Type B pancreatic cell (in vitro differentiated cells): Measurements from ENCODE around the gene SLC4A5. TPM values are rescaled to one million over a fixed set of nuclear protein-coding genes. Genes with fewer than 3 reads are reported as not detected.

Experiments
- DNase-seq: peaks from one replicate; pipeline ENCODE4 v3.0.0; 2021; ENCODE audit warnings: mixed read lengths; ENCODE audit not compliant: unreplicated experiment; ENCODE audit errors: extremely low spot score
- H3K27ac Mint-ChIP-seq: 2 replicates; pipeline ENCODE4 v1.8.0; 2021; ENCODE audit warnings: mild to moderate bottlenecking, mixed read lengths
- H3K27me3 Mint-ChIP-seq: 2 replicates; pipeline ENCODE4 v1.8.0; 2021; ENCODE audit warnings: mixed read lengths
- H3K36me3 Mint-ChIP-seq: 2 replicates; pipeline ENCODE4 v1.8.0; 2021; ENCODE audit warnings: mixed read lengths
- H3K4me1 Mint-ChIP-seq: one replicate; pipeline ENCODE4 v1.8.0; 2021; ENCODE audit warnings: mixed read lengths; ENCODE audit not compliant: unreplicated experiment
- H3K4me3 Mint-ChIP-seq: 2 replicates; pipeline ENCODE4 v1.8.0; 2021; ENCODE audit warnings: mild to moderate bottlenecking, mixed read lengths
- H3K9me3 Mint-ChIP-seq: 2 replicates; pipeline ENCODE4 v1.8.0; 2021; ENCODE audit warnings: mixed read lengths
- total RNA-seq: library from RNA; stranded (reverse); gene quantifications from 2 replicates; pipeline ENCODE4 v1.2.1, GENCODE V29; 2021; ENCODE audit warnings: low replicate concordance
- TF ChIP-seq, protein P1 (sequence below): fragments of 200-600 bp; sonication (generic); conservative IDR thresholded peaks from 2 replicates; pipeline ENCODE4 v1.5.0; 2021; ENCODE audit warnings: antibody characterized with exemption, mild to moderate bottlenecking

SLC4A5 gene
- total RNA-seq, 1 donor from 2014 or later = 6.4 TPM

DNA sequence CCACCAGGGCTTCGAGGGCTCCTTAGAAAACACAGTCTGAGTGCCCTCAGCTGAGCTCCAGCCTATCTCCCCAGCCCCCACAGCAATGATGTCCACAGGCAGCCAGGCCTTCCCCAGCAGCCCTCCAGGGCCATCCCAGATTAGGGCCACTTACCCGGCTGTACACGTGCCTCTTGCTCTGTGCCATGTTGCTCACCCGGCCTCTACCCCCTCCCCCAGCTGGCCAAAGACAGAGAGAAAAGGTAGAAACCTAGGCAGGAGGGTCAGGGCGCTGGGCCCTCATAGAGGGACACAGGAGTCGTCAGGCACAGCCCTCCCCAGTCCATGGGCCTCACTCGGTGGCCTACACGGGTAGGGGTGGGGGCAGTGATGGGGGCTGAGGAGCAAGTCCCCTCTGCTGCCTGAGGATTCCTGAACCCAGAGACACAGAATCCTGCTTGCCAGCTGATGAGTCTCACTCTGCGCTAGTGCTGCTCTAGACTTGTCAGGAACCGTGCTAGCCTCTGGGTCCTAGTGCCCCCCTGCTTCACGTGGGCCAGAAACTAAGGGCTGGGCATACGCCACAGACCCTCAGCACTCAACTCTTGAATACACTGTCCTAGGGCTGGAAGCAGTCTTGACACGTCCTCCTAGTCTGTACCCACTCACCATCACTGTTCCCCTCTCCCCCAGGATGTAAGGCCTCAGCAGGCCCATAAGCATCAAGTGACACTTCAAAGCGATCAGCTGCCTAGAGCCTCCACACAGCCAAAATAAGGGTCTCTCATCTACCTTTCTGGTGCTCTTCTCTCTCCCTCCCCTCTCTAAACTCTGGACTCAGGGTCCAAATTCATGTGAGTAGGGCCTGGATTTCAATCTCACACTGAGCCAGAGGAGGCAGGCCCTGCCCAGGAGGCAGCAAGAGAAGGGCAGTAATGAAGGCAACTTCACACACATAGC lies 36.9 kb upstream of the SLC4A5 start, which contains the start of gene DCTN1:
Gene DCTN1 (minus strand): TSS at position 461 of the 939 bp plus-strand sequence. CDS start 274 bp downstream, at position 187.
- Mint-ChIP-seq H3K27me3 (no peaks in the 10 kb centered on the region), H3K4me1 (peaks cover 23% of the 10 kb centered on the region), H3K27ac (peak within 1 kb of the TSS; percentile 44), H3K4me3 (peak within 1 kb of the TSS; percentile 58), H3K36me3 (peaks cover 19% of the 10 kb centered on the region), H3K9me3 (no peaks in the 10 kb centered on the region)
- TF ChIP-seq, protein P1, sequence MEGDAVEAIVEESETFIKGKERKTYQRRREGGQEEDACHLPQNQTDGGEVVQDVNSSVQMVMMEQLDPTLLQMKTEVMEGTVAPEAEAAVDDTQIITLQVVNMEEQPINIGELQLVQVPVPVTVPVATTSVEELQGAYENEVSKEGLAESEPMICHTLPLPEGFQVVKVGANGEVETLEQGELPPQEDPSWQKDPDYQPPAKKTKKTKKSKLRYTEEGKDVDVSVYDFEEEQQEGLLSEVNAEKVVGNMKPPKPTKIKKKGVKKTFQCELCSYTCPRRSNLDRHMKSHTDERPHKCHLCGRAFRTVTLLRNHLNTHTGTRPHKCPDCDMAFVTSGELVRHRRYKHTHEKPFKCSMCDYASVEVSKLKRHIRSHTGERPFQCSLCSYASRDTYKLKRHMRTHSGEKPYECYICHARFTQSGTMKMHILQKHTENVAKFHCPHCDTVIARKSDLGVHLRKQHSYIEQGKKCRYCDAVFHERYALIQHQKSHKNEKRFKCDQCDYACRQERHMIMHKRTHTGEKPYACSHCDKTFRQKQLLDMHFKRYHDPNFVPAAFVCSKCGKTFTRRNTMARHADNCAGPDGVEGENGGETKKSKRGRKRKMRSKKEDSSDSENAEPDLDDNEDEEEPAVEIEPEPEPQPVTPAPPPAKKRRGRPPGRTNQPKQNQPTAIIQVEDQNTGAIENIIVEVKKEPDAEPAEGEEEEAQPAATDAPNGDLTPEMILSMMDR = no peak
- DNase-seq = no peak

DNA sequence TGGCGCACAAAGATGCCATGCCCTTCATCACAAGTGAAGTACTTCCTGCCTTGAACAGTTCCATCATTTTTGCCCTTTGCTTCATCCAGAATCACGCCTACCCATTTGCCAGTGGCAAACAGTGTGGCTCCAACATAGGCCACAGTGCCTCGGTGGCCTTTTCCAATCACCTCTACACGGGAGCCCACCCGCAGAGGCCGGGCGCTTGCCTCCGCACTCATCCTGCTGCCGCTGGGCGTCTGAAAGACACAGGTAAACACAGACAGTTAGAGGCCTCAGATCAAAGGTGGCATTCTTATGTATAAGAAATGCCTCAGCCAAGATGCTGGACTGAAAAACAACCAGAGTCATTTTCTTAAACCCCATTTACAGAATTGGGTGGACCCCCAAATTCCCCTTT lies 34.8 kb upstream of the SLC4A5 start:
- no peaks in the 10 kb centered on the region for H3K9me3 Mint-ChIP-seq
- H3K27ac Mint-ChIP-seq = no peak overlapping the region
- no peak for DNase-seq
- H3K4me3 Mint-ChIP-seq = no peak overlapping the region
- TF ChIP-seq, protein P1 = no peak
- peaks cover 41% of the 10 kb centered on the region for H3K4me1 Mint-ChIP-seq
- H3K27me3 Mint-ChIP-seq = no peaks in the 10 kb centered on the region
- H3K36me3 Mint-ChIP-seq = peaks cover 15% of the 10 kb centered on the region

DNA sequence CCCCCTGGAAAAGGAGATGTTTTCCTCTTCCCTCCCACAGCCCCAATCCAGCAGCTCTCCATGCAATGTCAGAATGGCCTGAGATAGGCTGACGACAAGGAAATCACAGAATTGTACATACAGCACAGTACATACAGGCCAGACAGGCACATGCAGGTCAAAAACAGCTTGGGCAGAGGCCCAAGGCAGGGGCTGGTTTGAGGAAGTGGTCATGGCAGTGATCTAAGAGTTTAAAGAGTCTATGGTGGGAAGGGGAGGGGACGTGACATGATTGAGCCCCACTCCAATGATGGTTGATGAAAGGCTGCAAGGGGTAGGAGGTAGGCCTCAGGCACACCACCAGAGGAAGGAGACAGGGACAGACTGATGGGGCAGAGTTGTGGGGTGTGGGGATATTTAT lies 32.6 kb upstream of the SLC4A5 start:
- TF ChIP-seq, protein P1 = no peak
- Mint-ChIP-seq H3K27me3 (no peaks in the 10 kb centered on the region), H3K4me3 (no peak overlapping the region), H3K4me1 (peaks cover 39% of the 10 kb centered on the region), H3K9me3 (no peaks in the 10 kb centered on the region), H3K36me3 (peaks cover 17% of the 10 kb centered on the region), H3K27ac (peak overlapping the region; percentile 47)
- DNase-seq = no peak

DNA sequence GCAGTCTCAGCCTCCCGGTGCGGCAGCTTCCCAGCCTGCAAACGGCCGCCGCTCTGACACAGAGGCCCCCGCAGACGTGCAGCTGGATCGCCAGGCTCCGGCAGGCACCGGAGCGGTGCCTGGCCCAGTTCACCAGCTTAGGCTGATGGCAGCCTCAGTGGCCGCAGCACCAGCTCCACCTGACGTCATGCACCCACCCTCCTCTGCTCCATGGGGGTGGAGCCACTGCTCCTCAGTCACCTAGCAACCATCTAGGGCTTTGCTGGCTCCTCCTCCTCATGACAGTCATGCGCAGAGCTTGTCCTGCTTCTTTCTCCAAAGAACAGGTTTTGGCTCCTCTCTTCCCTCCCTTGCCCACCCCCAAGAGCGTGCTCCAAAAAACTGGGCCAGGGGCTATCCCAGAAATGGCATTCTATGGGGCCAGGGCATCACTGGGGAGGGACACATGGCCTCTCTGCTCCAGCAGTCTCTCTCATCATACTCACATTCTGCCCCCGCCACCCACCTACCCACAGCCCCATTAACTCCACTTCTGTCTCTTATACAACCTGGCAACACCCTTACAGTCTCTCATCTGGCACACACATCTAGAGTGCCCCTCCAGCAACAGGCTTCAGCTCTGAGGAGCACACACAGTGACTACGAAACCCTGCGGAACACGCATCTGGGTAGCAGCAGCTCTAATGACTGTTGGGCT lies 31.4 kb upstream of the SLC4A5 start:
- Mint-ChIP-seq H3K27ac (peak overlapping the region; percentile 85), H3K4me1 (peaks cover 28% of the 10 kb centered on the region), H3K36me3 (peaks cover 26% of the 10 kb centered on the region), H3K4me3 (peak overlapping the region; percentile 88), H3K9me3 (no peaks in the 10 kb centered on the region), H3K27me3 (no peaks in the 10 kb centered on the region)
- no peak for DNase-seq
- TF ChIP-seq, protein P1 = no peak

DNA sequence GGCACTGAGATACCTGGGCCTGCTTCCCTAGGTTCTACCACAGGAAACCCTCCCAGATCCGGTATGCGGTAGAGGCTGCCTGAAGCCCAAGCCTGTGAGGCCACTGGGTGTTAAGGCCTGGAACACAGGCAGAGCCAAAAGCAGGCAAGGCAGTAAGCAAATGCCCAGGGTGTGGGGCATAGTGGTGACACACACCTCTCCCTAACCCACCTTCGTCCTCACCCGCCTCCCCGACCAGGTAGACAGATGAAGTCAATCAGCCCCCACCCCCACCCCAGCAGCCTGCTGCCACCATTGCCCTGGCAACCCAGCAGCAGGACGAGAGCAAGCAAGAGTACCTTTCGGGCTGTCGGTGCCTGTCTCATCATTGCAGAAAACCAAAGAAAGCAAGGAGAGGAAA lies 30.8 kb upstream of the SLC4A5 start:
- Mint-ChIP-seq H3K27ac (peak overlapping the region; percentile 85), H3K4me3 (peak overlapping the region; percentile 88), H3K9me3 (no peaks in the 10 kb centered on the region), H3K36me3 (peaks cover 26% of the 10 kb centered on the region), H3K27me3 (no peaks in the 10 kb centered on the region), H3K4me1 (peaks cover 27% of the 10 kb centered on the region)
- TF ChIP-seq, protein P1 = no peak
- DNase-seq = no peak
